AG10803 (cell line): ENCODE data around the gene FGFBP3.
A peak's percentile ranks its signal among the peaks of the same experiment; 100 is the strongest.

Source experiments
- DNase-seq: peaks from one replicate; pipeline ENCODE4 v3.0.0; 2010; ENCODE audit warnings: low read depth
- H3K4me3 ChIP-seq: 2 replicates; pipeline ENCODE4 v1.5.1; 2011; ENCODE audit warnings: mild to moderate bottlenecking, low read length, control low read depth
- CTCF ChIP-seq: conservative IDR thresholded peaks from 2 replicates; pipeline ENCODE4 v1.5.1; 2011; ENCODE audit warnings: mild to moderate bottlenecking, low read length, control low read depth, inconsistent platforms

The FGFBP3 gene

GRCh38 chr10:91923371-91924211 lies 14.3 kb upstream of the FGFBP3 start, which contains the start of gene BTAF1:
BTAF1 (plus strand) TSS chr10:91923770; CDS start chr10:91924077, 307 bp downstream.
- TF ChIP-seq CTCF = no peak
- H3K4me3 ChIP-seq = peak within 1 kb of the TSS; percentile 84
- peak; percentile 90 for DNase-seq

GRCh38 chr10:91919651-91920050 lies 10.4 kb upstream of the FGFBP3 start:
- no peak overlapping the region for H3K4me3 ChIP-seq
- TF ChIP-seq CTCF = no peak
- no peak for DNase-seq

- no peak for TF ChIP-seq CTCF
- no peak for DNase-seq
- H3K4me3 ChIP-seq = no peak overlapping the region
These were observed 1.2 kb upstream of the FGFBP3 start for GRCh38 chr10:91910467-91910866.

- peak; percentile 70 for DNase-seq
- TF ChIP-seq CTCF = peak; percentile 46
These were observed 759 bp downstream of the FGFBP3 start for GRCh38 chr10:91908337-91909116.

GRCh38 chr10:91907914-91908336 lies 1.4 kb downstream of the FGFBP3 start:
- no peak for TF ChIP-seq CTCF
- H3K4me3 ChIP-seq = peak overlapping the region; percentile 78
- DNase-seq = no peak

More at GRCh38 chr10:91908337-91909116, 759 bp downstream of the FGFBP3 start:
- H3K4me3 ChIP-seq = peak overlapping the region; percentile 78

GRCh38 chr10:91907033-91907594 lies 2.2 kb downstream of the FGFBP3 start:
- H3K4me3 ChIP-seq = peak overlapping the region; percentile 11
- peak; percentile 31 for DNase-seq
- no peak for TF ChIP-seq CTCF
